CD14-positive monocyte (primary cell): ENCODE measurements around the gene OSBPL8. TPM values are rescaled to one million over a fixed set of nuclear protein-coding genes. Genes with fewer than 3 reads are reported as not detected.

Experiments used
- DNase-seq, 3 donors: peaks; one replicate each; pipeline ENCODE4 v3.0.0-alpha.2; 2011 to 2022
- H2AFZ ChIP-seq: 2 replicates; pipeline ENCODE4 v1.6.0; 2012; ENCODE audit warnings: mild to moderate bottlenecking, low read depth, low read length, inconsistent platforms; ENCODE audit not compliant: insufficient read depth, poor library complexity, severe bottlenecking
- H3K27ac ChIP-seq, 2 donors: 1 replicate in 1 of 2; 2 replicates in 1 of 2; pipeline ENCODE4 v1.5.1; 2012 to 2013; ENCODE audit warnings: low read length in 2 of 2, control low read depth in 1 of 2, inconsistent platforms in 1 of 2, low read depth in 1 of 2, mild to moderate bottlenecking in 1 of 2
- H3K27me3 ChIP-seq, 2 donors: one replicate each; pipeline versions ENCODE4 v1.6.0 to v1.6.1; 2011 to 2013; ENCODE audit warnings: low read length in 2 of 2; ENCODE audit not compliant: control insufficient read depth in 2 of 2, insufficient read depth in 2 of 2
- H3K36me3 ChIP-seq, 2 donors: replicated peaks in 1 of 2; 1 replicate in 1 of 2; 2 replicates in 1 of 2; pipeline versions ENCODE4 v1.5.1 to v1.6.1; 2012 to 2013; ENCODE audit warnings: low read length in 2 of 2, control low read depth in 1 of 2, inconsistent platforms in 1 of 2, mild to moderate bottlenecking in 1 of 2; ENCODE audit not compliant: insufficient read depth in 2 of 2, control insufficient read depth in 1 of 2
- H3K4me1 ChIP-seq, 2 donors: 1 replicate in 1 of 2; 2 replicates in 1 of 2; pipeline versions ENCODE4 v1.5.1 to v1.6.1; 2012 to 2013; ENCODE audit warnings: low read length in 2 of 2, control low read depth in 1 of 2, inconsistent platforms in 1 of 2, mild to moderate bottlenecking in 1 of 2, moderate library complexity in 1 of 2; ENCODE audit not compliant: insufficient read depth in 2 of 2, control insufficient read depth in 1 of 2
- H3K4me2 ChIP-seq: replicated peaks from 2 replicates; pipeline ENCODE3; 2012; ENCODE audit warnings: low read length, moderate library complexity, mild to moderate bottlenecking; ENCODE audit not compliant: poor library complexity, severe bottlenecking; ENCODE audit errors: extremely low read depth
- H3K4me3 ChIP-seq, 3 experiments: fragments of 200-600 bp in 1 of 3; sonication (generic) in 1 of 3; replicated peaks in 1 of 3; 1 replicate in 2 of 3; 2 replicates in 1 of 3; pipeline ENCODE4 v1.5.1; 2011 to 2013; ENCODE audit warnings: low read length in 3 of 3, mild to moderate bottlenecking in 3 of 3, control low read depth in 2 of 3, low read depth in 2 of 3, inconsistent platforms in 1 of 3, moderate library complexity in 1 of 3
- H3K79me2 ChIP-seq: 2 replicates; pipeline ENCODE4 v1.6.0; 2012; ENCODE audit warnings: mild to moderate bottlenecking, control low read depth, inconsistent platforms, low read length, moderate library complexity; ENCODE audit not compliant: insufficient read depth
- H3K9ac ChIP-seq: 2 replicates; pipeline ENCODE4 v1.6.0; 2017; ENCODE audit warnings: low read length, mild to moderate bottlenecking; ENCODE audit not compliant: insufficient read depth, poor library complexity, severe bottlenecking
- H3K9me3 ChIP-seq, 2 donors: replicated peaks in 1 of 2; 1 replicate in 1 of 2; 2 replicates in 1 of 2; pipeline versions ENCODE4 v1.5.1 to v1.6.1; 2012 to 2013; ENCODE audit warnings: low read length in 2 of 2, control low read depth in 1 of 2; ENCODE audit not compliant: control insufficient read depth in 1 of 2, insufficient read depth in 1 of 2
- H4K20me1 ChIP-seq: 2 replicates; pipeline ENCODE4 v1.6.0; 2012; ENCODE audit warnings: mild to moderate bottlenecking, low read length, control low read depth, moderate library complexity; ENCODE audit not compliant: insufficient read depth
- H3K27ac Mint-ChIP-seq, 7 donors: one replicate each; pipeline ENCODE4 v1.8.0; 2020; ENCODE audit warnings: mild to moderate bottlenecking in 7 of 7, mixed read lengths in 7 of 7, moderate library complexity in 6 of 7, inconsistent platforms in 2 of 7
- H3K27me3 Mint-ChIP-seq, 3 donors: one replicate each; pipeline ENCODE4 v1.8.0; 2021 to 2022; ENCODE audit warnings: low read depth in 3 of 3, mild to moderate bottlenecking in 3 of 3, mixed read lengths in 3 of 3, moderate library complexity in 3 of 3, inconsistent platforms in 1 of 3
- H3K36me3 Mint-ChIP-seq, 2 donors: one replicate each; pipeline ENCODE4 v1.8.0; 2020; ENCODE audit warnings: mixed read lengths in 2 of 2, inconsistent platforms in 1 of 2, mild to moderate bottlenecking in 1 of 2
- H3K4me1 Mint-ChIP-seq: one replicate; pipeline ENCODE4 v1.8.0; 2020; ENCODE audit warnings: mild to moderate bottlenecking, mixed read lengths
- H3K4me3 Mint-ChIP-seq, 2 donors: one replicate each; pipeline ENCODE4 v1.8.0; 2020; ENCODE audit warnings: mild to moderate bottlenecking in 2 of 2, mixed read lengths in 2 of 2, moderate library complexity in 1 of 2
- H3K9me3 Mint-ChIP-seq, 7 donors: one replicate each; pipeline ENCODE4 v1.8.0; 2020 to 2022; ENCODE audit warnings: mixed read lengths in 7 of 7, mild to moderate bottlenecking in 6 of 7, moderate library complexity in 6 of 7, inconsistent platforms in 2 of 7
- WGBS: methylation state at CpG from one replicate; pipeline ENCODE4 v1.1.5; 2013; ENCODE audit warnings: missing lambda C conversion rate; ENCODE audit not compliant: insufficient coverage; 5-methylcytosine and 5-hydroxymethylcytosine counted together
- intact Hi-C, 2 donors: fragments of 100-400 bp; cut with micrococcal nuclease; formaldehyde crosslinking; loops; one replicate each; pipeline versions ENCODE4 v1.15.0 to v1.15.1; 2023
- polyA plus RNA-seq, 3 donors: library from polyadenylated mRNA; depleted of rRNA in 1 of 3; unstranded in 2 of 3; stranded (reverse) in 1 of 3; fragments of 300-500 nt in 2 of 3; fragments of >200 nt in 1 of 3; fragmentation: Illumina TruSeq in 2 of 3; gene quantifications; 1 replicate in 2 of 3; 2 replicates in 1 of 3; pipeline ENCODE4 v1.2.3, GENCODE V29; 2012 to 2021
- TF ChIP-seq, protein P1 (sequence below): fragments of 200-600 bp; IDR thresholded peaks from one replicate; pipeline ENCODE4 v1.8.0; 2022; ENCODE audit warnings: antibody characterized with exemption, mild to moderate bottlenecking

The OSBPL8 gene
- polyA plus RNA-seq, 3 donors, result 25.3 to 167 (median 147) TPM

DNA sequence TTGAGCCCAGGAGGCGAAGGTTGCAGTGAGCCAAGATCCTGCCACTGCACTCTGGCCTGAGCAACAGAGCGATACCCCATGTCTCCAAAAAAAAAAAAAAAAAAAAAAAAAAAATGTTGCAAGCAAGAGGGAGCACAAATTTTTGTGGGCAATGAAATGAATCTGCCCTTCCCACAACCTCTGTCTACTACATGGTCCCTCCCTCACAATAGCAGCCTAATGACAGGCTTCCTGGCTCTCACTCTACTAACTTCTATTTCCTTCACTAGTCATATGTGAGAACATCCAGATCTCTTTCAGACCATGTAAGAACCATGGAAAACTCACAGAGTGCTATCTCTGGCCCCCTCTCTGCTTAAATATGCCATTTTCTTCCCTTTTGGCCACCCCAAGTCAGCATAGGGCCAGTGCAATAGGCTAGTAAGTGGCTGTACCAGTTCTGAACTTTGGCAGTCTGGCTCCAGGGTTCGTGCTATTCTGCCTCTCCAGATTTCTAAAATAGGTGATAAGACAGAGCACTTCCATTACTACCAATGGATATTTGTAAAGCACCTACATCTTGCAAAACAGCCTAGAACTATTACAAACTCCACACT lies 7.1 kb downstream of the OSBPL8 start:
- no peak overlapping the region for H3K4me3 ChIP-seq
- peaks cover 81% of the 10 kb centered on the region for H3K4me1 Mint-ChIP-seq
- H3K27me3 ChIP-seq, result no peaks in the 10 kb centered on the region
- DNase-seq, result no peak
- peaks cover 99% of the 10 kb centered on the region for H4K20me1 ChIP-seq
- no peaks in the 10 kb centered on the region for H3K27me3 Mint-ChIP-seq
- H2AFZ ChIP-seq, result no peak overlapping the region
- H3K36me3 Mint-ChIP-seq, result peaks cover 12 to 18% of the 10 kb centered on the region in 2 donors
- 100% methylated on average over 2 of the region's 3 CpGs for WGBS
- H3K9ac ChIP-seq, result no peak overlapping the region
- H3K36me3 ChIP-seq, result no peaks in the 10 kb centered on the region
- TF ChIP-seq, protein P1, sequence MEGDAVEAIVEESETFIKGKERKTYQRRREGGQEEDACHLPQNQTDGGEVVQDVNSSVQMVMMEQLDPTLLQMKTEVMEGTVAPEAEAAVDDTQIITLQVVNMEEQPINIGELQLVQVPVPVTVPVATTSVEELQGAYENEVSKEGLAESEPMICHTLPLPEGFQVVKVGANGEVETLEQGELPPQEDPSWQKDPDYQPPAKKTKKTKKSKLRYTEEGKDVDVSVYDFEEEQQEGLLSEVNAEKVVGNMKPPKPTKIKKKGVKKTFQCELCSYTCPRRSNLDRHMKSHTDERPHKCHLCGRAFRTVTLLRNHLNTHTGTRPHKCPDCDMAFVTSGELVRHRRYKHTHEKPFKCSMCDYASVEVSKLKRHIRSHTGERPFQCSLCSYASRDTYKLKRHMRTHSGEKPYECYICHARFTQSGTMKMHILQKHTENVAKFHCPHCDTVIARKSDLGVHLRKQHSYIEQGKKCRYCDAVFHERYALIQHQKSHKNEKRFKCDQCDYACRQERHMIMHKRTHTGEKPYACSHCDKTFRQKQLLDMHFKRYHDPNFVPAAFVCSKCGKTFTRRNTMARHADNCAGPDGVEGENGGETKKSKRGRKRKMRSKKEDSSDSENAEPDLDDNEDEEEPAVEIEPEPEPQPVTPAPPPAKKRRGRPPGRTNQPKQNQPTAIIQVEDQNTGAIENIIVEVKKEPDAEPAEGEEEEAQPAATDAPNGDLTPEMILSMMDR, result no peak
- H3K4me3 Mint-ChIP-seq, result no peak overlapping the region
- H3K9me3 ChIP-seq, result no peaks in the 10 kb centered on the region
- no peak overlapping the region for H3K4me2 ChIP-seq
- peak overlapping the region in 1 of 2 donors; percentile 5 for H3K27ac ChIP-seq
- peaks cover 18 to 60% of the 10 kb centered on the region in 2 donors for H3K4me1 ChIP-seq
- H3K79me2 ChIP-seq, result peaks cover 98% of the 10 kb centered on the region
- H3K27ac Mint-ChIP-seq, result no peak overlapping the region
- intact Hi-C loops, result no loop called here
- H3K9me3 Mint-ChIP-seq, result no peaks in the 10 kb centered on the region

DNA sequence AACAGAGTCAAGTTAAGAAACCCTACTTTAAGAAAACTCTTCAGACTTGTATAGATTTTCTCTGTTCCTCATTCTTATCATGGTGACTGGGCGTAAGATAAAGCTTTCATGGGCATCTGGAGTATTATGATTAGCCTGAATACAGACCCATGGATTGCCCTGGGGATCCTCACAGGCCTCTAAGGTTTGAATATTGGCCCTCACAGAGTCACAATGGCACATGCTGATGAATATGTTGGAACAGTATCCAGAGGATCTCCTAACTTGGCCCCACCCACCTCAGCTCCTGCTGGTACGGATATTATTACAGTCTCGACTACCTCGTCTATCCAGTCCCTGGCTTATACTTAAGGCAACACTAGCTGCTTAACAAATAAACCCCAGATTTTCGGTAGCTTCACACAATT lies 8.1 kb downstream of the OSBPL8 start:
- Histone ChIP-seq H3K79me2 (peaks cover 98% of the 10 kb centered on the region), H3K9ac (no peak overlapping the region), H3K4me3 (no peak overlapping the region), H3K36me3 (no peaks in the 10 kb centered on the region), H4K20me1 (peaks cover 99% of the 10 kb centered on the region), H3K4me2 (peak overlapping the region; percentile 9), H3K4me1 (peaks cover 8 to 50% of the 10 kb centered on the region in 2 donors), H2AFZ (no peak overlapping the region), H3K27me3 (no peaks in the 10 kb centered on the region), H3K27ac (peak overlapping the region in 1 of 2 donors; percentile 30), H3K9me3 (no peaks in the 10 kb centered on the region)
- no peaks in the 10 kb centered on the region for H3K27me3 Mint-ChIP-seq
- TF ChIP-seq, protein P1, result no peak
- H3K9me3 Mint-ChIP-seq, result no peaks in the 10 kb centered on the region
- no peak for DNase-seq
- no CpG with 5 or more reads among the region's 5 CpGs for WGBS
- H3K4me3 Mint-ChIP-seq, result no peak overlapping the region
- H3K27ac Mint-ChIP-seq, result peak overlapping the region in 2 of 7 donors; percentile 25 to 66
- peaks cover 76% of the 10 kb centered on the region for H3K4me1 Mint-ChIP-seq
- intact Hi-C loops, result no loop called here
- peaks cover 12 to 18% of the 10 kb centered on the region in 2 donors for H3K36me3 Mint-ChIP-seq
